ENCODE results near the gene HIBADH. TPM values are rescaled to one million over a fixed set of nuclear protein-coding genes. Genes with fewer than 3 reads are reported as not detected.

HIBADH gene
- total RNA-seq, 4 donors from 2014 or later, result 68.8 to 87.2 (median 73.3) TPM

GRCh38 chr7:27703181-27703580, 40.5 kb upstream of the HIBADH start:
- TF ChIP-seq CTCF (IDR thresholded peaks at IDR 0.05; ENCODE audit: low read depth), result no peak

- TF ChIP-seq CTCF (IDR thresholded peaks at IDR 0.05; ENCODE audit: low read depth), result no peak
Measured at GRCh38 chr7:27700501-27700900, 37.8 kb upstream of the HIBADH start.

GRCh38 chr7:27699751-27700150, 37.1 kb upstream of the HIBADH start:
- no peak for TF ChIP-seq CTCF (IDR thresholded peaks at IDR 0.05; ENCODE audit: low read depth)

- TF ChIP-seq CTCF (IDR thresholded peaks at IDR 0.05; ENCODE audit: low read depth), result no peak
Measured at GRCh38 chr7:27697861-27698430, 35.3 kb upstream of the HIBADH start.

- TF ChIP-seq CTCF (IDR thresholded peaks at IDR 0.05; ENCODE audit: low read depth), result no peak
Measured at GRCh38 chr7:27695096-27695495, 32.4 kb upstream of the HIBADH start.

- no peak for TF ChIP-seq CTCF (IDR thresholded peaks at IDR 0.05; ENCODE audit: low read depth)
Measured at GRCh38 chr7:27693794-27694193, 31.1 kb upstream of the HIBADH start.

GRCh38 chr7:27690649-27691048, 28.0 kb upstream of the HIBADH start:
- no peak for TF ChIP-seq CTCF (IDR thresholded peaks at IDR 0.05; ENCODE audit: low read depth)
